ENCODE data around the gene KIF26B.

KIF26B gene

GRCh38 chr1:245477941-245478340, 323.2 kb downstream of the KIF26B start:
- DNase-seq: no peak

- no peak for DNase-seq
Observed at GRCh38 chr1:245480393-245481120, 325.8 kb downstream of the KIF26B start.

GRCh38 chr1:245481261-245481660, 326.5 kb downstream of the KIF26B start:
- no peak for DNase-seq

GRCh38 chr1:245483247-245483646, 328.5 kb downstream of the KIF26B start:
- DNase-seq: no peak

GRCh38 chr1:245484176-245484575, 329.4 kb downstream of the KIF26B start:
- no peak for DNase-seq

GRCh38 chr1:245485996-245486395, 331.2 kb downstream of the KIF26B start:
- DNase-seq: no peak

- no peak for DNase-seq
Observed at GRCh38 chr1:245486775-245487470, 332.1 kb downstream of the KIF26B start.

- DNase-seq: no peak
Observed at GRCh38 chr1:245488346-245489129, 333.8 kb downstream of the KIF26B start.

- DNase-seq: no peak
Observed at GRCh38 chr1:245489838-245490237, 335.1 kb downstream of the KIF26B start.

GRCh38 chr1:245493029-245493428, 338.2 kb downstream of the KIF26B start:
- DNase-seq: no peak

GRCh38 chr1:245495681-245496080, 340.9 kb downstream of the KIF26B start:
- DNase-seq: no peak

- no peak for DNase-seq
Observed at GRCh38 chr1:245500546-245500945, 345.8 kb downstream of the KIF26B start.

GRCh38 chr1:245501633-245502032, 346.8 kb downstream of the KIF26B start:
- DNase-seq: no peak

GRCh38 chr1:245503548-245503947, 348.8 kb downstream of the KIF26B start:
- no peak for DNase-seq

- no peak for DNase-seq
Observed at GRCh38 chr1:245510144-245510543, 355.4 kb downstream of the KIF26B start.

GRCh38 chr1:245512181-245512888, 357.6 kb downstream of the KIF26B start:
- DNase-seq: no peak

GRCh38 chr1:245512980-245513578, 358.3 kb downstream of the KIF26B start:
- no peak for DNase-seq

GRCh38 chr1:245516284-245516759, 361.5 kb downstream of the KIF26B start:
- DNase-seq: no peak

- DNase-seq: no peak
Observed at GRCh38 chr1:245520611-245521010, 365.8 kb downstream of the KIF26B start.

- DNase-seq: no peak
Observed at GRCh38 chr1:245526141-245526540, 371.4 kb downstream of the KIF26B start.

GRCh38 chr1:245528258-245528635, 373.5 kb downstream of the KIF26B start:
- DNase-seq: no peak

GRCh38 chr1:245530937-245531336, 376.2 kb downstream of the KIF26B start:
- no peak for DNase-seq
